HepG2 (cell line): ENCODE measurements around the gene FMNL2. TPM values are rescaled to one million over a fixed set of nuclear protein-coding genes. Genes with fewer than 3 reads are reported as not detected.
A peak's percentile ranks its signal among the peaks of the same experiment; 100 is the strongest.

ENCODE experiments used
- ATAC-seq: fragments of 200-7000 bp; cut with Tn5 transposase; 3 replicates; pipeline ENCODE4 v1.9.1; 2020; ENCODE audit warnings: mild to moderate bottlenecking, moderate library complexity
- BruUV-seq: library from RNA; stranded (reverse); fragments of 400-500 nt; replicated peaks from 2 replicates; lab custom pipeline; 2021; lab: Mats Ljungman, UMichigan
- CTCF ChIA-PET: fragments of 300-600 bp; formaldehyde crosslinking; extraction: SDS; loops from one replicate; lab custom pipeline; 2021; ENCODE audit warnings: low total read pairs, inconsistent platforms, low intra/inter-chr PET ratio; lab: Yijun Ruan, JAX
- POLR2A ChIA-PET: fragments of 350-600 bp; sonication (Branson Sonifier 250); formaldehyde crosslinking; loops from one replicate; lab custom pipeline; 2020; ENCODE audit warnings: antibody characterized with exemption, inconsistent platforms; lab: Yijun Ruan, JAX
- DNase-seq: peaks from one replicate; pipeline ENCODE4 v3.0.0-alpha.2; 2015; ENCODE audit warnings: low spot score
- FAIRE-seq: peaks from 3 replicates; lab custom pipeline; 2011; peaks lifted over from hg19 to GRCh38; lab: Jason Lieb, UNC
- H2AFZ ChIP-seq: one replicate; pipeline ENCODE4 v1.6.1; 2011; ENCODE audit warnings: low read length, inconsistent platforms
- H3K27ac ChIP-seq: fragments of 300-600 bp; 3 replicates; pipeline ENCODE4 v1.8.0; 2011; ENCODE audit warnings: mixed run types, mild to moderate bottlenecking, mixed read lengths, low read length, inconsistent platforms; ENCODE audit not compliant: insufficient read depth; ENCODE audit errors: extremely low read length
- H3K27me3 ChIP-seq, 2 experiments: fragments of 200-600 bp in 1 of 2; 2 replicates in 1 of 2; 3 replicates in 1 of 2; pipeline versions ENCODE4 v1.6.0 to v1.8.0; 2011; ENCODE audit warnings: low read length in 2 of 2, mild to moderate bottlenecking in 2 of 2, moderate library complexity in 2 of 2, inconsistent platforms in 1 of 2; ENCODE audit not compliant: insufficient read depth in 2 of 2, control insufficient read depth in 1 of 2
- H3K36me3 ChIP-seq, 2 experiments: fragments of 200-600 bp in 1 of 2; replicated peaks in 1 of 2; 2 replicates in 1 of 2; 3 replicates in 1 of 2; pipeline versions ENCODE4 v1.5.1 to v1.8.0; 2011; ENCODE audit warnings: low read length in 2 of 2, inconsistent platforms in 1 of 2; ENCODE audit not compliant: insufficient read depth in 2 of 2, control insufficient read depth in 1 of 2
- H3K4me1 ChIP-seq: 2 replicates; pipeline ENCODE4 v1.5.1; 2012; ENCODE audit warnings: low read length, inconsistent platforms; ENCODE audit not compliant: insufficient read depth
- H3K4me2 ChIP-seq: 2 replicates; pipeline ENCODE4 v1.6.0; 2011; ENCODE audit warnings: low read depth, low read length, inconsistent platforms
- H3K4me3 ChIP-seq, 3 experiments: fragments of 200-600 bp in 1 of 3; sonication (generic), shearing (Covaris generic) in 1 of 3; replicated peaks in 1 of 3; 2 replicates each; pipeline ENCODE4 v1.5.1; 2011 to 2016; ENCODE audit warnings: low read length in 3 of 3, inconsistent platforms in 2 of 3, low read depth in 2 of 3, mild to moderate bottlenecking in 2 of 3, control low read depth in 1 of 3, mixed read lengths in 1 of 3; ENCODE audit not compliant: insufficient read depth in 1 of 3
- H3K79me2 ChIP-seq: one replicate; pipeline ENCODE4 v1.6.1; 2011; ENCODE audit warnings: low read length, inconsistent platforms; ENCODE audit not compliant: insufficient read depth
- H3K9ac ChIP-seq: 2 replicates; pipeline ENCODE4 v1.6.0; 2011; ENCODE audit warnings: mild to moderate bottlenecking, low read depth, low read length, inconsistent platforms; ENCODE audit not compliant: insufficient read depth
- H3K9me3 ChIP-seq: 2 replicates; pipeline ENCODE4 v1.5.1; 2012; ENCODE audit warnings: mild to moderate bottlenecking, low read length
- H4K20me1 ChIP-seq: 2 replicates; pipeline ENCODE4 v1.6.0; 2011; ENCODE audit warnings: inconsistent platforms, mild to moderate bottlenecking, low read length, moderate library complexity; ENCODE audit not compliant: insufficient read depth
- ATF2 ChIP-seq: sonication (generic); formaldehyde crosslinking; IDR thresholded peaks from 2 replicates; pipeline ENCODE4 v1.4.0; 2020; ENCODE audit warnings: missing genetic modification reagents
- CEBPB ChIP-seq: IDR thresholded peaks from 2 replicates; pipeline ENCODE4 v1.6.1; 2011; ENCODE audit warnings: low read depth, low read length, improper control_type of control experiment, borderline replicate concordance
- CEBPG ChIP-seq: IDR thresholded peaks from 2 replicates; pipeline ENCODE4 v1.6.1; 2016
- NR3C1 ChIP-seq: sonication (generic); formaldehyde crosslinking; IDR thresholded peaks from 2 replicates; pipeline ENCODE4 v1.4.0; 2020; ENCODE audit warnings: missing genetic modification reagents
- PATZ1 ChIP-seq: sonication (generic); formaldehyde crosslinking; IDR thresholded peaks from 2 replicates; pipeline ENCODE4 v1.4.0; 2020; ENCODE audit warnings: missing genetic modification reagents
- PREB ChIP-seq: sonication (generic); formaldehyde crosslinking; IDR thresholded peaks from 2 replicates; pipeline ENCODE4 v1.4.0; 2020; ENCODE audit warnings: missing genetic modification reagents
- ZBTB26 ChIP-seq: IDR thresholded peaks from 2 replicates; pipeline ENCODE4 v1.6.1; 2016; ENCODE audit warnings: missing compliant biosample characterization, missing genetic modification reagents, borderline replicate concordance
- ZNF205 ChIP-seq: IDR thresholded peaks from 2 replicates; pipeline ENCODE4 v1.6.1; 2018; ENCODE audit warnings: missing biosample characterization, missing genetic modification reagents
- ZNF558 ChIP-seq: sonication (generic); formaldehyde crosslinking; IDR thresholded peaks from 2 replicates; pipeline ENCODE4 v1.9.0; 2022; ENCODE audit warnings: mild to moderate bottlenecking, missing genetic modification reagents, borderline replicate concordance
- ZNF580 ChIP-seq: IDR thresholded peaks from 2 replicates; pipeline ENCODE4 v1.6.1; 2016; ENCODE audit warnings: low read depth, borderline replicate concordance
- ZNF660 ChIP-seq: sonication (generic); formaldehyde crosslinking; IDR thresholded peaks from 2 replicates; pipeline ENCODE4 v1.5.1; 2020; ENCODE audit warnings: mild to moderate bottlenecking, low read depth, missing genetic modification reagents, borderline replicate concordance
- ZNF816 ChIP-seq: sonication (generic); formaldehyde crosslinking; IDR thresholded peaks from 2 replicates; pipeline ENCODE4 v1.8.0; 2022; ENCODE audit warnings: missing genetic modification reagents, mild to moderate bottlenecking, borderline replicate concordance
- WGBS: methylation state at CpG from one replicate; pipeline ENCODE4 v1.1.6; 2017; ENCODE audit warnings: low lambda C conversion rate; 5-methylcytosine and 5-hydroxymethylcytosine counted together
- in situ Hi-C: cut with HindIII; loops from 2 replicates; pipeline ENCODE4 v1.10.0; 2017; ENCODE audit warnings: low pct_unique_long_range_greater_than_20kb; ENCODE audit not compliant: extremely low pct_ligation_motif_present
- intact Hi-C: fragments of 100-400 bp; cut with micrococcal nuclease; formaldehyde crosslinking; loops from one replicate; pipeline ENCODE4 v1.10.0; 2022; ENCODE audit not compliant: unreplicated experiment
- polyA plus RNA-seq, 8 experiments: library from polyadenylated mRNA; depleted of rRNA in 3 of 8; stranded (reverse) in 7 of 8; unstranded in 1 of 8; fragments of >200 nt; fragmentation: Illumina TruSeq in 4 of 8; extraction: Trizol in 4 of 8; gene quantifications; 2 replicates each; pipeline versions ENCODE4 v1.2.1 to v1.2.3, GENCODE V29; 2011 to 2016; ENCODE audit warnings: low read depth in 4 of 8, missing spikeins in 1 of 8, mixed read lengths in 1 of 8; ENCODE audit not compliant: insufficient read depth in 1 of 8
- total RNA-seq, 5 experiments: library from RNA; depleted of rRNA; stranded (reverse); fragments of >200 nt; fragmentation: Illumina TruSeq; extraction: Trizol; gene quantifications; 2 replicates each; pipeline ENCODE4 v1.2.3, GENCODE V29; 2016; ENCODE audit warnings: low read depth in 1 of 5

FMNL2 gene
- total and polyA plus RNA-seq, 2 of the 13 experiments (the other 11 are each of a cell fraction or from before 2014, with no cell fraction given): 66.5 to 67.7 TPM

- no peak overlapping the region for H3K27ac ChIP-seq
- ChIA-PET CTCF (no interaction called here), POLR2A (no interaction called here)
- ATAC-seq (no peak), DNase-seq (no peak), FAIRE-seq (no peak)
- peaks cover 94% of the 10 kb centered on the region for H3K4me1 ChIP-seq
- H3K27me3 ChIP-seq: no peaks in the 10 kb centered on the region
- no peak overlapping the region for H3K4me2 ChIP-seq
- intact Hi-C loops: no loop called here
- 91% methylated on average over 2 of the region's 2 CpGs for WGBS
- H3K36me3 ChIP-seq: no peaks in the 10 kb centered on the region; a peak in 2 of 5 replicates
- 0 out of 2 replicates have a peak, but pooled peaks have one; percentile 32 for TF ChIP-seq CEBPG (CRISPR knock-in tag)
- TF ChIP-seq PATZ1 (CRISPR knock-in tag): no peak
- peak; percentile 52; the same call in 1 of the 2 replicates for TF ChIP-seq CEBPB
- H3K9me3 ChIP-seq: no peaks in the 10 kb centered on the region
- in situ Hi-C loops: no loop called here
- H3K4me3 ChIP-seq: no peak overlapping the region
- H4K20me1 ChIP-seq: no peaks in the 10 kb centered on the region
- BruUV-seq: no TSS peak
- peaks cover 90% of the 10 kb centered on the region for H3K79me2 ChIP-seq
- no peak overlapping the region for H3K9ac ChIP-seq
- no peak overlapping the region for H2AFZ ChIP-seq
Measured at GRCh38 chr2:152488075-152488474, 153.1 kb downstream of the FMNL2 start.

GRCh38 chr2:152489364-152489763 lies 154.4 kb downstream of the FMNL2 start:
- intact Hi-C loops: no loop called here
- TF ChIP-seq PREB (CRISPR knock-in tag) (no peak), ZNF558 (CRISPR knock-in tag) (no peak), ATF2 (CRISPR knock-in tag) (no peak), ZNF580 (CRISPR knock-in tag) (no peak), ZNF660 (no peak), NR3C1 (no peak), ZNF816 (no peak), ZNF205 (CRISPR knock-in tag) (no peak), ZBTB26 (CRISPR knock-in tag) (no peak)

More at GRCh38 chr2:152489364-152489763, 154.4 kb downstream of the FMNL2 start:
- ChIA-PET CTCF (no interaction called here), POLR2A (interaction anchor here (1.2 kb wide), 1 partner anchor 154 kb away, joined by 3 read pairs; the partner anchor contains the start of gene FMNL2)
- Histone ChIP-seq H3K27me3 (no peaks in the 10 kb centered on the region), H3K9me3 (no peaks in the 10 kb centered on the region), H3K4me1 (peaks cover 94% of the 10 kb centered on the region), H3K27ac (no peak overlapping the region), H4K20me1 (no peaks in the 10 kb centered on the region), H3K4me3 (no peak overlapping the region), H3K9ac (no peak overlapping the region), H3K79me2 (peaks cover 90% of the 10 kb centered on the region), H3K36me3 (no peaks in the 10 kb centered on the region), H3K4me2 (no peak overlapping the region), H2AFZ (no peak overlapping the region)
- in situ Hi-C loops: no loop called here
- FAIRE-seq (no peak), DNase-seq (no peak), ATAC-seq (no peak)
- WGBS: 81% methylated on average over 2 of the region's 2 CpGs
- no TSS peak for BruUV-seq
